ENCODE data around the gene RNF115.
"Not testable (repeated sequence)": the region's sequence is repeated elsewhere in the genome, so short reads cannot be mapped to it uniquely, and the experiment has no call there.

Gene RNF115

DNA sequence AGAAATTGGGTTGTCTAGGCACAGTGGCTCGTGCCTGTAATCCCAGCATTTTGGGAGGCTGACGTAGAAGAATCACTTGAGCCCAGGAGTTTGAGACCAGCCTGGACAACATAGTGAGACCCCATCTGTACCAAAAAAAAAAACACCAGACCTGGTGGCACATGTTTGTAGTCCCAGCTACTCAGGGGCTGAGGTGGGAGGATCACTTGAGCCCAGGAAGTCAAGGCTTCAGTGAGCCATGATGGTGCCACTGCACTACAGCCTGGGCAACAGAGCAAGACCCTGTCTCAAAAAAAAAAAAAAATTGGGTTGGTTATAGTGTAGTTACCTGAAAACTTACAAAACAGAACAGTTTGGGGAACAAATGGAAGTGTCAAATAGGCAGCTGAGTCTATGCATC, 6.9 kb upstream of the RNF115 start:
- in situ Hi-C loops (cut with MboI; ENCODE audit: low pct_unique_long_range_greater_than_20kb, low sequenced_read_pairs); DNase-seq: not testable (repeated sequence)

DNA sequence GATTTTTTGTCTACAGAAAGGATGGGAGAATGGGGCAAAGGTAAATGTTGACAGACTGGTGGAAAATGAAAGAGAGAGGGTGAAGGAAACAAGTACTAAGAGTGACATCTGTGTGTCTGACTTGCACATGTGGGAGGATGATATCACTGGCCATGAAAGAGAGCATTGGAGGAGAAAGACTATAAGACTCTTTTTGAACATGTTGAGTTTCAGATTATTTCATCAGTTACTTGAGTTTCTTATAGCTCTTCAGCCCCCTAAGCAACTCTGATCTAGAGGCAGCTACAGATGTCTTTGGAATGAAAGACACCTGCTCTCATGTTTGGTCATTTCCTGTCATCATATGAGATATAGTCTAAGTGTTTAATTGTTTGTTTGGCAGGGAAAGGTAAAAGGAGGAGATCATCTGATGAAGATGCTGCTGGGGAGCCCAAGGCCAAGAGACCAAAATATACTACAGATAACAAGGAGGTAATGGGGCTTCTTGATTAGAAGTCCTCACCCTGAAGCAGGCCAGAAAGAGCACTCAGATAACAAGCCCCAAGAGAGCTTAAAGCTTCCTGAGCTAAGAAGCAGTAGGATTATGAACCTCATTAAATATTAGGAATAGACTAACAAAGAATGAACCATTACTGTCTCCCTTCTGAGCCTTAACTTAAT, 4.6 kb upstream of the RNF115 start:
- no peak for DNase-seq

DNA sequence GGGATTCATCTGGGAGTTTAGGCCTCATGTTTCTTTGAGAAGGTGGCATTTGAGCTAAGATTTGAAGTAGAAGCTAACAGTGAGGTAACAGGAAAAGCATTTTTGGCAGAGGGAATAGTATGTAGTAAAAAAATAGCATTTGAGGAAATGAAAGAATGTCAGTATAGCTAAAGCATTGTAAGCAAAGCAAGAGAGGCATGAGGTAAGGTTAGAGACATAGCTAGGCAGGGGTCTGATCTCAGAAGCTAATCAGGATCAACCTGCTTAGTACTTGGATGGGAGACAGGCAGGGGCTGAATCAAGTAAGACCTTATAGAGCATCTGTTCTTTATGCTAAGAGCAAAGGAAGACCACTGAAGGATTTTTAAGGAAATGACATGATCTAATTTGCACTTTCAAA, 4.1 kb upstream of the RNF115 start:
- DNase-seq: no peak
- in situ Hi-C loops (cut with MboI; ENCODE audit: low pct_unique_long_range_greater_than_20kb, low sequenced_read_pairs): no loop called here

More for the DNA sequence above, 4.6 kb upstream of the RNF115 start:
- in situ Hi-C loops (cut with MboI; ENCODE audit: low pct_unique_long_range_greater_than_20kb, low sequenced_read_pairs): no loop called here

DNA sequence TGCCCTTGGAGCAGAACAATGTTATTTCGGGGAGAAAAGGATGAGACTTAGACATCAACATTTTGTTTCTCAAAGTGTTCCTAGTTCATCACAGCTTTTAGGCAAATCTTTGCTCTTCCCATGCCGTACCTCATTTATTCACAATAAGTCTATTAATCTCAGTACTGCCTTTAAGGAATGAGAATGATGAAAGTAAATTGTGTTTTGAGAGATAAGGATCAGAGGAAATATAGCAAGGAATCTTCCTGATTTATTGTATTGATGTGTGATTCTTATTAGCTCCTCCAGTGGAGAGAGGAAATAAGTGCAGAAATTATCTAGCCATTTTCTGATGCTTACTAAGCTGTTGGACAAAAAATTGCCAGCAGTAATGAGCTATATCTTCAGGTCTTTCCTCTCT, 2.1 kb upstream of the RNF115 start:
- DNase-seq: no peak
- in situ Hi-C loops (cut with MboI; ENCODE audit: low pct_unique_long_range_greater_than_20kb, low sequenced_read_pairs): no loop called here

DNA sequence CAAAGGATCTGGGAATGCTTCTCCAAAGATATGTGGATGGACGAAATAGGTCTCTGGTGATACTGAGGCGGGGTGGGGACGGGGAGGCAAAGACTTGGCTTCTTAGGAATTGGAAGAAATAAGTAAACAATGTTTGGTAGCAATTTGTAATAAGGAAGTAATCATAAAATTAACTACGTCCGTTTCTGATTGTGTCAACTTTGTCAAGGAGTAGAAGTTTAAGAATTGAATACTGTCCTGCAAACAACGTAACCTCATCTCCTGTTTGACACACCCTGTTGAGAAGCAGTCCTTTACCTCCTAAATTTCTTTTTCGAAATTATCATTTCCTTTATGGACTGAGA, 576 bp upstream of the RNF115 start:
- no peak for DNase-seq
- in situ Hi-C loops (cut with MboI; ENCODE audit: low pct_unique_long_range_greater_than_20kb, low sequenced_read_pairs): no loop called here

DNA sequence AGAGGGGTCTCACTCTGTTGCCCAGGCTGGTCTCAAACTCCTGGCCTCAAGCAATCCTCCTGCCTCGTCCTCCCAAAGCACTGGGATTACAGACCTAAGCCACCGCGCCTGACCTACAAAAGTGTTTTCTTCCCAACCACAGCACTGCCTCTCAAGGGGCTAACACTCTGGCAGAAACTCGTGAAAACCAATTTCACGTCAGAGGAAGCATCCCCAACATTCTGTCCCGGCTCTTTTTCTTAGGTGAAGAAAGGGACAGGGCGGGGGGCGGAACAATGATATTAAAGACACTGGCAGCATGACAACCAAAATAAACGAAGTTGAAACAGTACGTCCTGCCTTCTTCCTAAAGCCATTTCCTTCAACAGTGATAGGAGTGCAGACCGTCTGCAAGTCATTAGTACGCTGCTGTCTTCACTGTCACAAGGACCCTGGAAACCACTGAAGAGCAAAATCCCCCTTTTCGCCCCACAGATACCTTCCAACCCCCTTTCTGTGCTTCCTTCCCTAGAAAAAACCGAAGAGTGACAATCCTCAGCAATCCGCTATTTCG, 1.0 kb downstream of the RNF115 start:
- in situ Hi-C loops (cut with MboI; ENCODE audit: low pct_unique_long_range_greater_than_20kb, low sequenced_read_pairs); DNase-seq: not testable (repeated sequence)

DNA sequence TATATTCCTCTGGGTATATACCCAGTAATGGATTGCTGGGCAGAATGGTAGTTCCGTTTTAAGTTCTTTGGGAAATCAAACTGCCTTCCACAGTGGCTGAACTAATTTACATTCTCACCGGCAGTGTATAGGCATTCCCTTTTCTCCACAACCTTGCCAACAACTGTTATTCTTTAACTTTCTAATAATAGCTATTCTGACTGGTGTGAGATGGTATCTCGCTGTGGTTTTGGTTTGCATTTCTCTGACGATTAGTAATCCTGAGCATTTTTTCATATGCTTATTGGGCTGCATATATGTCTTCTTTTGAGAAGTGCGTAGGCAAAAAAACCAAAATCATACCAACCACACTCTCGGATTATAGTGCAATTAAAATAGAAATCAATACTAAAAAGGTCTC, 5.8 kb downstream of the RNF115 start:
- in situ Hi-C loops (cut with MboI; ENCODE audit: low pct_unique_long_range_greater_than_20kb, low sequenced_read_pairs): not testable (repeated sequence)
- peak; percentile 25 for DNase-seq

DNA sequence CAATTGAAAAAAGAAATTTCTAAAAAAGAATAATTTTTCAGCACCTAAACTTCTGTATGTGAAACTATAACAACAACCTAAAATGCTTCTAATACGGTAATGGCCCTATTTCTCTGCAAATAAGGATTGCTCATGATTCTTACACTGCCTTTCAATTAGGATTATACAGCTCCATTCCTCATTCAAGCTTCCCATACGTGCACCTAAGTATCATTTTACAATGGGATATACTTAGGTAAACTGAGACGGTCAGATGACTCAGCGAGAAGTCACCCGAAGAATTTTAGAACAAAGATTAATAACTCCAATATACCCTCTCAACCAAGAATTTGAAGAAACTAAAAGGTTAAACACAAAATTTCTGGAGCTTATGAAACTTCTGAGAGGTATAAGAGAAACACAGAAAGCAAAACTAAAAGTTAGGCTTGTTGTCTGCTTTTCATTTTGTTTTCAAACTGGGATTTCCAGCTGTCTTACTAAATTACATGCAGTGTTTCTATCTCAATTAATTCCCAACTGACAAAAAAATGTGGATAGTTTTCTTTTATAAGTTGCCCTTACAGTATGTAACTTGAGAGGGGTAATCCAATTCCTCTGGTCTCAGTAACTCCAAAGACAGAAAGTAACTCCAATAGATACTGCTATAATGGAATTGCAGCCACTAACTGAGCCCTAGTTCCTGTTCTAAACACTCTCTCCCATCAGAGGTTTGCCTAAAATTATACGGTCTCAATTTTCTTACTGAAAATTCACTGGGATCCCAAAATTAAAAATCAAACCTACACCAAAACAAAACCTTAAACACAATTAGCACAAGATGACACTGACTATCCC, 10.7 kb downstream of the RNF115 start:
- in situ Hi-C loops (cut with MboI; ENCODE audit: low pct_unique_long_range_greater_than_20kb, low sequenced_read_pairs): not testable (repeated sequence)

DNA sequence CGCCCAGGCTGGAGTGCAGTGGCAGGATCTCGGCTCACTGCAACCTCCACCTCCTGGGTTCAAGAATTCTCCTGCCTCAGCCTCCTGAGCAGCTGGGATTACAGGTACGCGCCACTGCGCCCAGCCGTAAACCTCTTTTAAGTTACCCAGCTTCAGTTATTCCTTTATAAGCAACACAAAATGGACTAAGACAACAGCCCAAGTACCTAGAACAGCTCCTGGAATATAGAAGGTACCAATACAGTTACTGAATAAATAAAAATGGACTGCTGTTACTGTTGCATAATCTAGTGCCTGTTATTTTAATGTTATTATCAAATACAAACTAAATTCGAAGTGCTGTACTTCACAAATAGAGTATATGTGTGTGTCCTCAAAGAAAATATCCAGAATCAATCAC, 17.1 kb downstream of the RNF115 start:
- no peak for DNase-seq
- in situ Hi-C loops (cut with MboI; ENCODE audit: low pct_unique_long_range_greater_than_20kb, low sequenced_read_pairs): no loop called here

More for the DNA sequence above, 10.7 kb downstream of the RNF115 start:
- not testable (repeated sequence) for DNase-seq

DNA sequence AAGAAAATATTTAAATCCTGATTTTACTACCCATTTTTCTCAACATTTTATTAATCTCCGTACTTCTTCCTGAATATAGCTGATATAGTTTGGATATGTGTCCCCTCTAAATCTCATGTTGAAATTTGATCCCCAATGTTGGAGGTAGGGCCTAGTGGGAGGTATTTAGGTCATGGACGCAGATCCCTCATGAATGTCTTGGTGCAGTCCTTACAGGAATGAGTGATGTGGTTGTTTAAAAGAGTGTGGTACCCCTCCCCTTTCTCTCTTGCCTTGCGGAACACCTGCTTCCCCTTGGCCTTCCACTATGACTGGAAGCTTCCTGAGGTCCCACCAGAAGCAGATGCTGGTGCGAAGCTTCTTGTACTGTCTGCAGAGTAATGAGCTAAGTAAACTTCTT, 17.5 kb downstream of the RNF115 start:
- in situ Hi-C loops (cut with MboI; ENCODE audit: low pct_unique_long_range_greater_than_20kb, low sequenced_read_pairs): no loop called here
- DNase-seq: no peak

DNA sequence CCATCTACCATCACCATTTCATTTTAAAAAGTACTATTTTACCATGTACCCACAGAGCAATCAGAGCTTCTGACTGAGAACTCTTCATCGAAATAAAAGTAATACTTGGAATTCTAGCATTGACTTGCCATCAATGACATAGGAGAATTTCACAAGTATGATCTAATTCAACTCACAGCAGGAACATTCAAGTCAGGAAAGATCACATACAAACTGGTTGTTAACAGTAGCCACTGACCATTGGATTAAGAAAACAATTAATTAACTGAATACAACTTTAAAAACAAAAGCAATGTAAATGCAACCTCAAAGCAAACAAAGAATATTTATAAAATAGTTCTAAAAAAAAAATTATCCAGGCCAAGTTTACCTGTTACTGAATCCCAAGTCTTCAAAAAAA, 18.8 kb downstream of the RNF115 start:
- in situ Hi-C loops (cut with MboI; ENCODE audit: low pct_unique_long_range_greater_than_20kb, low sequenced_read_pairs): no loop called here
- DNase-seq: no peak

DNA sequence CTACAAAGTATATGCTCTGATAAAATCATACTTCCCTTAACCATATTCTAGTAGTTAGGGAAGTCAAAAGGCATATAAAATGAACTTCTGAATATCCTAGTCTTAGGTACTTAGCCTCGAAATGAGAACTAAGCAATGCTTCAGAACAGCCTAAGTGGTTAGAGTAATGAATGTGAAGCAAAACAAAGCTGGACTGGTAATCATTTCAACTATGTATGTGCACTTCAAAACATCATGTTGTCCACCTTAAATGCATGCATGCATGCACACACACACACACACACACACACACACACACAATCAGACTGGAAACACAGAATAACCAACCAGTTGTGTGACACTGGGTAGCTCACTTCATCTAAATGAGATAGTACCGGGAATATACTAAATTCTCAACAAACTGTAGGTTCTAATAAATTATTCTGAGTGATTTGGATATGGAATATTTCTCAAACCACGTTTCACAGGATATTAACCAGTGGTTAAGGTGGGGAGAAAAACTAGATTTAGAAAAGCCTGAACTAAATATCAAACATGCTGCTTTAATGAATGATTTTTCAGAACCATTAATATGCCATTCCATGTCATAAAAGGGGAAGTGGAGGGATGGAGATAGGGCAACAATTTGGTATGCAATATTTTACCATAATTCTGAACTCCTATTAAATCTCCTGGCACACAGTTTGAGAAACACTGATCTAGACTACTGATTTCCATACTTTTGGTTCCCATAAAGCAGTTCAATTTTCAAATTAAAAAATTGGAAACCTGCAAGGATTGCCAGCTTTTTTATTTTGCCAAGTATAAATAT, 19.5 kb downstream of the RNF115 start:
- peak; percentile 21 for DNase-seq
- in situ Hi-C loops (cut with MboI; ENCODE audit: low pct_unique_long_range_greater_than_20kb, low sequenced_read_pairs): no loop called here

DNA sequence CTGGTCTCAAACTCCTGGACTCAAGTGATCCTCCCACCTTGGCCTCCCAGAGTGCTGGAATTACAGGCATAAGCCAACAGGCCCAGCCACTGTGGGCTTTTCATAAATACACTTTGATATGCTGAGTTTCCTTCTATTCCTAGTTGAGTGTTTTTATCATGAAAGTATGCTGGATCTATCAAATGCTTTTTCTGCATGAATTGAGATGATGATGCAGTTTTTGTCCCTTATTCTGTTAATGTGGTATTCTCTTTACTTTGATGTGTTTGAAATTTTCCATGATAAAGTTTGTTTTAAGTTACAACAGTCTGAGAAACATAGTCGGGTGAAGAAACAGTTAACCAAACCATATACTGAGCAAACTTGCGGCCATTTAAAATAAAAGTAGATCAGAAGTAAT, 24.1 kb downstream of the RNF115 start:
- in situ Hi-C loops (cut with MboI; ENCODE audit: low pct_unique_long_range_greater_than_20kb, low sequenced_read_pairs): no loop called here
- no peak for DNase-seq

DNA sequence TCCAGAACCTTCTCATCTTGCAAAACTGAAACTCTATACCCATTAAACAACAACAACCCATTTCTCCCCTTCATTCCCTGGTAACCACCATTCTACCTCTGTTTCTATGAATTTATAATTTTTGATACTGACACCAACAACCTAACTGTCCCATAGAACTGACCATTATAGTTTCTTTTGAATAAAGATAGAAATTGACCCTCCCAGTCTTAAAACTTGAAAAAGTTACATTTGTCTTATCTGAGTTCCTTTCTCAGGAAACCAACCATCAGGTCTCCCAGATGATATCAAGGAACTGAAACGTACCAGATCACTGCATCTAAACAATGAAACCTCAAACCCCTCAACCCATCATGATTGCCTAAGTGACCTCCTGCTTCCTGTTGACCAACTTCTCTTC, 27.1 kb downstream of the RNF115 start:
- in situ Hi-C loops (cut with MboI; ENCODE audit: low pct_unique_long_range_greater_than_20kb, low sequenced_read_pairs): no loop called here
- DNase-seq: no peak

DNA sequence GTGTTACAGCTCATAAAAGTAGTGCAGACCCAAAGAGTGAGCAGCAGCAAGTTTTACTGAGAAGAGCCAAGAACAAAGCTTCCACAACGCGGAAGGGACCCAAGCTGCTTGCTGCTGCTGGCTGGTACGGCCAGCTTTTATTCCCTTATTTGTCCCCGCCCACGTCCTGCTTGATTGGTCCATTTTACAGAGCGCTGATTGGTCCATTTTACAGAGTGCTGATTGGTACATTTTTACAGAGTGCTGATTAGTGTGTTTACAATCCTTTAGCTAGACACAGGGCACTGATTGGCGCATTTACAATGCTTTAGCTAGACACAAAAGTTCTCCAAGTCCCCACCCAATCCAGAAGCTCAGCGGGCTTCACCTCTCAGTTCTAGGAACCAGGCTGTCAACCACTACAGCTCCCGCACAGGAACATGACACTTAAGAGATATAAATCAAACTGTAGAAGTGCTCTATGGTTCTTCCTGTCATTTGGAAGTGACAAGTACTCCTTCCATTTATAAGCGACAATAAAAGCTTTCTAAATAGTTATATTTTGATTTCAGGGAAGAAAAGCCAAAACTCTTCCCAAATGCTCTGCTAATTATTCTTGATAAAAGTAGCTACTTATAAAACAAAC, 28.5 kb downstream of the RNF115 start:
- peak; percentile 28 for DNase-seq
- in situ Hi-C loops (cut with MboI; ENCODE audit: low pct_unique_long_range_greater_than_20kb, low sequenced_read_pairs): no loop called here

DNA sequence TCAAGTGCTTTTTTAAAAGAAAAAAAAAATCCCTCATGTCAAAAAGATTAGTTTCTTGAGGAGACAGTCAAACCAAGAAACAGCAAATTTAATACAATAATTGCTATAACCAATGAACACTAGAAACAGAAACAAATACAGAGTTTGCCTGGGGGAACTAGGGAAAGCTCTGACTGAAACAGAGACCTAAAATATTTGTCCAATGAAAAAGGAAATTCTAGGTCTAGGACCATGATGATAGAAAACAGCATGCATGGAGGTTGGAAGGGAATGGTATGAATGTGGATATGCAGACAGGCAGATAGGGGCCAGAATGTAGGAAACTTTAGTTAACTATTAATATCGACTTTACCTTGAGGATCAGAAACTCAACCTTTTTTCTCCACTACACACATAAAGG, 31.4 kb downstream of the RNF115 start:
- in situ Hi-C loops (cut with MboI; ENCODE audit: low pct_unique_long_range_greater_than_20kb, low sequenced_read_pairs): no loop called here
- no peak for DNase-seq

DNA sequence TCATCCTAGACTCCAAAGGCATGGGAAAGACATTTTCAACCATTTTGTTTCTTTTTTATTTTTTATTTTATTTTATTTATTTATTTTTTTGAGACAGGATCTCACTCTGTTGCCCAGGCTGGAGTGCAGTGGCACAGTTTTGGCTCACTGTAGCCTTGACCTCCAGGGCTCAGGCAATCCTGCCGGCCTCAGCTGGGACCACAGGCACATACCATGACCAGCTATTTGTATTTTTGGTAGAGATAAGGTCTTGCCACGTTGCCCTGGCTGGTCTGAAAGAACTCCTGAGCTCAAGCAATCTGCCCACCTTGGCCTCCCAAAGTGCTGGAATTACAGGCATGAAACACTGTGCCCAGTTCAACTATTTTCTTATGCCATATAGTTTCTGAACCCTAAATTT, 32.0 kb downstream of the RNF115 start:
- DNase-seq; in situ Hi-C loops (cut with MboI; ENCODE audit: low pct_unique_long_range_greater_than_20kb, low sequenced_read_pairs): not testable (repeated sequence)

DNA sequence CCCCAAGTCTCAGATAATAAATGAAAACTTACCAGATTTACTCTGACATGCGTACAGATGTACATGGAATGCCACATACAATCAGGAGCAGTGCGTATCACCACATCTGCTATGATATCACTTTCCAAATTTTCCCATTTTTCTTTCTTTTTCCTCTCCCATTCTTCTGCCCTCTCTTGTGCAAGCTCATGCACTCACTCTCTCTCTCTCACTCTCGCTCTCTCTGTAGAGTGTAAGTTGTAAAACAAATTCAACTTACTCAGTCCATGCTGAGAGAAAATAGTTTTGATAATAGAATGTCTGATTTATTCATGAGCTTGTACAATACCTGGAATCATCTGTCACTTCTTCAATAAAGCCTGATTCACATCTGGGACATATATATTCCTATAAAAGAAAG, 35.3 kb downstream of the RNF115 start:
- in situ Hi-C loops (cut with MboI; ENCODE audit: low pct_unique_long_range_greater_than_20kb, low sequenced_read_pairs): no loop called here
- DNase-seq: no peak

DNA sequence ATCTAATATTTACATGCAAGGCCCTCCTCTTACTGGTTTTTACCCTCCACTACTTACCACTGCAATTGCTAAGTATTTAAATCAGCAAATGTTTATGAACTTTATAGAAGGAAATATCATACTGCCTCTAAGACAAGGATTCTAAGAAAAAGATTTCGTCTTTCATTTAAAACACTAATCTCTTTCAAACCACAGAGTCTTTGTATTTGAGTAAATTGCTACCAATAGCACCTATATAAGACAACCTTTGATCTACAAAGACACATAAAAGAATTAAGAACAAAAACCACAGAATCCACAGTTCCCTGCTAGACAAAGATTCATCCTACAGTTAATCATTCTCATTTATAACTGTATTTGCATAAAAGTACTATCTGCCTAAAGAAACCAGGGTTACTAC, 37.6 kb downstream of the RNF115 start:
- in situ Hi-C loops (cut with MboI; ENCODE audit: low pct_unique_long_range_greater_than_20kb, low sequenced_read_pairs): no loop called here
- DNase-seq: no peak
